HG03342 (cell line): ENCODE data around the gene MYRF.

Source experiments
- ATAC-seq: cut with Tn5 transposase; IDR thresholded peaks from one replicate; pipeline ENCODE4 v1.9.1; 2021; ENCODE audit warnings: mild to moderate bottlenecking, moderate library complexity; ENCODE audit not compliant: unreplicated experiment

Gene MYRF

GRCh38 chr11:61793083-61793828 is 40.8 kb downstream of the MYRF start:
- ATAC-seq = no peak

- no peak for ATAC-seq
Observed at GRCh38 chr11:61793829-61794204, 41.4 kb downstream of the MYRF start.

GRCh38 chr11:61794579-61794978 is 42.1 kb downstream of the MYRF start:
- no peak for ATAC-seq

GRCh38 chr11:61795459-61795858 is 43.0 kb downstream of the MYRF start:
- ATAC-seq = no peak

GRCh38 chr11:61795876-61796526 is 43.6 kb downstream of the MYRF start:
- ATAC-seq = no peak

- ATAC-seq = no peak
Observed at GRCh38 chr11:61797263-61797944, 45.0 kb downstream of the MYRF start.

GRCh38 chr11:61799665-61800284 is 47.3 kb downstream of the MYRF start:
- no peak for ATAC-seq

GRCh38 chr11:61800331-61801281 is 48.2 kb downstream of the MYRF start:
- no peak for ATAC-seq

- no peak for ATAC-seq
Observed at GRCh38 chr11:61802605-61803004, 50.2 kb downstream of the MYRF start.

GRCh38 chr11:61803889-61804647 is 51.6 kb downstream of the MYRF start:
- ATAC-seq = no peak

GRCh38 chr11:61805146-61805545 is 52.7 kb downstream of the MYRF start:
- ATAC-seq = no peak

- no peak for ATAC-seq
Observed at GRCh38 chr11:61806785-61807184, 54.3 kb downstream of the MYRF start.

GRCh38 chr11:61810671-61811175 is 58.3 kb downstream of the MYRF start:
- ATAC-seq = no peak

GRCh38 chr11:61811831-61812230 is 59.4 kb downstream of the MYRF start:
- no peak for ATAC-seq

GRCh38 chr11:61812736-61813411 is 60.4 kb downstream of the MYRF start:
- no peak for ATAC-seq

GRCh38 chr11:61814247-61814957 is 62.0 kb downstream of the MYRF start:
- ATAC-seq = no peak

- ATAC-seq = peak; percentile 39
Observed at GRCh38 chr11:61814958-61815789, 62.7 kb downstream of the MYRF start.
